Muscle layer of colon (tissue), 2 donors: ENCODE measurements around the gene TSC2.

ENCODE experiments used
- H3K27ac ChIP-seq: one replicate; pipeline ENCODE4 v1.7.0; 2013; ENCODE audit warnings: low read depth, mild to moderate bottlenecking, low read length, moderate library complexity
- H3K27me3 ChIP-seq, 2 donors: one replicate each; pipeline ENCODE4 v1.7.0; 2013; ENCODE audit warnings: low read length in 2 of 2, mild to moderate bottlenecking in 2 of 2; ENCODE audit not compliant: insufficient read depth in 2 of 2, control insufficient read depth in 1 of 2
- H3K36me3 ChIP-seq: one replicate; pipeline ENCODE4 v1.7.0; 2013; ENCODE audit warnings: mild to moderate bottlenecking, low read length; ENCODE audit not compliant: insufficient read depth
- H3K4me1 ChIP-seq: one replicate; pipeline ENCODE4 v1.7.0; 2013; ENCODE audit warnings: mild to moderate bottlenecking, low read length; ENCODE audit not compliant: insufficient read depth
- H3K4me3 ChIP-seq, 2 donors: one replicate each; pipeline ENCODE4 v1.7.0; 2013; ENCODE audit warnings: low read length in 2 of 2, low read depth in 1 of 2, mild to moderate bottlenecking in 1 of 2, moderate library complexity in 1 of 2
- H3K9ac ChIP-seq: one replicate; pipeline ENCODE4 v1.7.0; 2013; ENCODE audit warnings: low read length
- H3K9me3 ChIP-seq: one replicate; pipeline ENCODE4 v1.7.0; 2013; ENCODE audit warnings: mild to moderate bottlenecking, low read length
- donor health status: abdominal sarcoma.
- donor health status: Adenocarcinoma of cecum.

TSC2 gene

DNA sequence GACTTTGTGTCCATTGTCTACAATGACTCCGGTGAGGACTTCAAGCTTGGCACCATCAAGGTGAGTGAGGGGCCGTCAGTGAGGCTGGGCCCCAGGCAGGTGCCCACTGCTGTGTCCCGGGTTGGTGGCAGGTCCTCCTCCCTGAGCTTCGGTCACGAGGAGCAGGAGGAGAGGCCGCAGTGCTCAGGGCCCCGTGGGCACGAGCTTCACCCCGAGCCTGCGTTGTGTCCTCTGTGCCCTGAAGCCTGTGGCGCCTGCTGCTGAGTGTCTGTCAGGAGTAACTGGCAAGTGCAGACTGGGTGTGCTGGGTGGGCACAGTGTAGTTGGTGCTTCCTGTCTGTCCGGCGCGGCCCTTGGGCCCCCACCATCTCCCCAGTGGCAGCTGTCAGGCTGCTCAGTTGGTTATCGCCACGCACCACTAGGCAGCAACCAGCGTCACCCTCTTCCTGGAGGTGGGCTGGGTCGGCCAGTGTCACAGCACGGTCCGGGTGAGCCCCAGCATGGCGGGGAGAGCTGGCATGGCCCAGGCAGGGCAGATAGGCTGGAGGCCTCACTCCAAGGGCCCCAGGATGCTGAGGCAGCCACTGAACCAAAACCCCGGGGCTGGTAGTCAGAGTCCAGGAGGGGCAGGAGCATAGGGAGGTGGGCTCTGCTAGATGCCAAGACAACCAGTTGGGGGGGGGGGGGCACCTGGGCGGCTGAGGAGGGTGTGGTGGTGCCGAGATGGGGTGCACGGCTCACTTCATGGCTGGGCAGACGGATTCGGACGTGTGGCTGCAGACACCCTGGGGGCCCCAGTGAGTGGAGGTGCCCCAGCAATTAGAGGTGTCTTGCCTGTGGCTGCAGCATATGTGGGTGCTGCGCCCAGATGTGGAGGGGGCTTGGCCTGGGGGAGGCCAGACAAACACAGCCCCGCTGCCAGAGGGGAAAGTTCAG lies 39.3 kb downstream of the TSC2 start:
- Histone ChIP-seq H3K27ac (no peak overlapping the region), H3K9me3 (no peaks in the 10 kb centered on the region), H3K9ac (no peak overlapping the region), H3K27me3 (no peaks in the 10 kb centered on the region), H3K36me3 (peaks cover 44% of the 10 kb centered on the region), H3K4me3 (no peak overlapping the region), H3K4me1 (peaks cover 23% of the 10 kb centered on the region)

GRCh38 chr16:2087748-2088631 lies 40.2 kb downstream of the TSC2 start:
- Histone ChIP-seq H3K9me3 (no peaks in the 10 kb centered on the region), H3K4me3 (no peak overlapping the region), H3K4me1 (peaks cover 22% of the 10 kb centered on the region), H3K27ac (no peak overlapping the region), H3K36me3 (peaks cover 46% of the 10 kb centered on the region), H3K9ac (no peak overlapping the region), H3K27me3 (no peaks in the 10 kb centered on the region)

DNA sequence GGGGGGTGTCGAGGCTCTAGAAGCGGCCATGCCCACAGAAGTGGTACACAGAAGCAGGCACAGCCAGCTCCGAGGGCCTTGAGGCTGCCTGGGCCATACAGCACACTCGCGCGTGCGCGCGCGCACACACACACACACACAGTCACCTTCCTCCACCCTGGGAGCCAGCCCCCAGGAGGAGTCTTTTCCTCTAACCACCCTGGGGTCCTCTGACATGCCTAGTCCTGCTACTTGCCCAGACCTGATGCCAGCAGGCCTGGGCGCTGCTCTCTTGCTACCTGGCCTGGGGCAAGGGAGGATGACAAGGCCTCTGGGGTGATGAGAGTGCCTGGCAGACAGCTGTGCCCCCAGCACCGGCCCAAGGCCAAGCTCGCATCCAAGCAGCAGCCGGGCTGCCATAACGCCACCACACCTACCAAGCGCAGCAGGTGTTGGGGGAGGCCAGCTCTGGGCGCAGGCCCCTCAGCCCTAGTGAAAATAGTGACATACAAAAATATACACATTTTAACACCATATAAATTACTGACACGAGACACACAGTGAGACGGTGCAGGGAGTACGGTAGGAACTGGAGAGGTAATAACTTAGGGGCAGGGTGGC lies 41.1 kb downstream of the TSC2 start:
- H3K27ac ChIP-seq, result no peak overlapping the region
- H3K9ac ChIP-seq, result no peak overlapping the region
- no peaks in the 10 kb centered on the region for H3K9me3 ChIP-seq
- no peak overlapping the region for H3K4me3 ChIP-seq
- H3K36me3 ChIP-seq, result peaks cover 54% of the 10 kb centered on the region
- no peaks in the 10 kb centered on the region for H3K27me3 ChIP-seq
- H3K4me1 ChIP-seq, result peaks cover 15% of the 10 kb centered on the region

- Histone ChIP-seq H3K27ac (peak overlapping the region; percentile 34), H3K36me3 (peaks cover 61% of the 10 kb centered on the region), H3K4me3 (no peak overlapping the region), H3K9ac (no peak overlapping the region), H3K27me3 (no peaks in the 10 kb centered on the region), H3K4me1 (peaks cover 15% of the 10 kb centered on the region), H3K9me3 (no peaks in the 10 kb centered on the region)
These were observed 42.1 kb downstream of the TSC2 start for GRCh38 chr16:2089706-2090480.

DNA sequence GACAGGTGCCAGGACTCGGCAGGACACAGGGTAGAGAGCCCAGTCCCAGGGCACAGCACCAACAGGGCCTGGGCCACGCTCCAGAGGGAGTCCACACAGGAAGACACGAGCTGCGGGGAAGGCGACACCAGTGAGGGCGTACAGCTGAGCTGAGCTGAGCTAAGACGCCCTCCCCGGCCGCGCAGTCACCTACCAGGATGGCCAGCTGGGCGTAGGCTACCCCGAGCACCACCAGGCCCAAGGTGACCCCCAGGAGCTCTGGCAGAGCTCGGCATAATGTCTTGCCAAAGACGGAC lies 42.6 kb downstream of the TSC2 start:
- H3K27me3 ChIP-seq, result no peaks in the 10 kb centered on the region
- peak overlapping the region; percentile 34 for H3K27ac ChIP-seq
- no peaks in the 10 kb centered on the region for H3K9me3 ChIP-seq
- no peak overlapping the region for H3K9ac ChIP-seq
- peaks cover 15% of the 10 kb centered on the region for H3K4me1 ChIP-seq
- peaks cover 65% of the 10 kb centered on the region for H3K36me3 ChIP-seq
- no peak overlapping the region for H3K4me3 ChIP-seq

DNA sequence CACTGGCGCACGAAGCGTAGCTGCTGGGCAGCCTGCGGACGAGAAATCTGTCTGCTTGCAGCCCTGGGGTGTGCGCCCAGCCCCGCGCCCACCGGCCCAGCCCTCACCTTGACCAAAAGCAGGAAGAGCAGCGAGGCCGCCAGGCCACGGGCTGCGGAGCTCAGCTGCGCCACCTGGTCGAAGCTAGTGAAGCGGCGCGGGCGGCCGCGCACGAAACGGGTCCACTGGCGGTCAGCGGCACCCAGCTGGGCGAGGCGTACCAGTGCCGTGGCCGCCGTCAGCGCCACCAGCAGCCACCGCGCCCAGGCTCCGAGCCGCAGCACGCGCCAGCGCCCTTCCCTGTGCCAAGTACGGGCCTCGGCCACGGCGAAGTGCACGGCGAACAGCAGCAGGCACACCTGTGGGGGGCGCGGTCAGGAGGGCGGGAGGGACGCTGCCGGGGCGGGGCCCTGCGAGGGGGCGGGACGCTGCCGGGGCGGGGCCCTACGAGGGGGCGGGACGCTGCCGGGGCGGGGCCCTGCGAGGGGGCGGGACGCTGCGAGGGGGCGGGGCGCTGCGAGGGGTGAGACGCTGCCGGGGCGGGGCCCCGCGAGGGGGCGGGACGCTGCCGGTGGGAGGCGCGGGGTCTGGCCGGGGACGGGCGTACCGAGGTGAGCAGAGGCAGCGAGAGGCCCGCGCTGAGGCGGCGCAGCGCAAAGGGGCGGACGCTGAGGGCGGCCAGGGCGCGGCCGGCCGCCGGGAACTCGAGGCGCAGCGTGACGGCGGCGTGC lies 43.2 kb downstream of the TSC2 start:
- H3K4me3 ChIP-seq, result no peak overlapping the region
- H3K9me3 ChIP-seq, result no peaks in the 10 kb centered on the region
- H3K9ac ChIP-seq, result no peak overlapping the region
- H3K4me1 ChIP-seq, result peaks cover 15% of the 10 kb centered on the region
- peaks cover 70% of the 10 kb centered on the region for H3K36me3 ChIP-seq
- peak overlapping the region; percentile 53 for H3K27ac ChIP-seq
- no peaks in the 10 kb centered on the region for H3K27me3 ChIP-seq

DNA sequence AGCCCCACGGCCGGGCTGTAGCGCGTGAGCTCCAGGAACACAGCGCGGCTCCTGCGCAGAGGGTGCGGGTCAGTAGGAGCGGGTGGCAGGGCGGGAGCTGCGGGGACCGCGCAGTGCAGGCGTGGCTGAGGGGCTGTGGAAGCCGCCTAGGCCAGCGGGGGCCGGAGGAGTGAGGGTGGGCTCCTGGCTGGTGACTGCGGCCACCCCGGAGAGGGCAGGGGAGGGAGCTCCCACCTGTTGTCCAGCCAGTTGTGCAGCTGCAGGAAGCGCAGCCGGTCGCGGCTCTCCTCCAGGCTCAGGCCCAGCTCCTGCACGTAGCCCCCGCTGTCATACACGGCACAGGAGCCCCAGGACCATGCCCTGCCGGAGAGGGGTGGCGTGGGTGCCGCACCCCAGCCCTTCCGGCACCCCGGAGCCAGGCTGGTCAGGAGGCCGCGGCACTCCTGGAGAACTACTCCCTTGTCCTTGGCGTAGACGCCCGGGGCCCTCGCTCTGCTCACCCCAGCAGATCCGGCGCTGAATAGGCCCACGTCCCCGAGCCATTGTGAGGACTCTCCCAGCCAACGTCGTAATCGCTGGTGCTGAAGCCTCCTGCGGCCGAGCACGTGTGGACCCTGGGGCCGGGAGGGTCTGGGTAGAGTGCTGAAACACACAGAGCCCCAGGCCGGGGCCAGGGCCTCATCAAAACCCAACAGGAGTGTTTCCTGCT lies 43.9 kb downstream of the TSC2 start:
- Histone ChIP-seq H3K9me3 (no peaks in the 10 kb centered on the region), H3K36me3 (peaks cover 67% of the 10 kb centered on the region), H3K4me3 (no peak overlapping the region), H3K27ac (peak overlapping the region; percentile 53), H3K27me3 (no peaks in the 10 kb centered on the region), H3K9ac (no peak overlapping the region), H3K4me1 (peaks cover 15% of the 10 kb centered on the region)

- Histone ChIP-seq H3K9ac (no peak overlapping the region), H3K36me3 (peaks cover 71% of the 10 kb centered on the region)
These were observed 44.5 kb downstream of the TSC2 start for GRCh38 chr16:2092256-2092620.

GRCh38 chr16:2092866-2093265 lies 45.1 kb downstream of the TSC2 start:
- Histone ChIP-seq H3K27ac (no peak overlapping the region), H3K36me3 (peaks cover 71% of the 10 kb centered on the region), H3K9me3 (no peaks in the 10 kb centered on the region), H3K4me3 (no peak overlapping the region), H3K4me1 (peaks cover 15% of the 10 kb centered on the region), H3K27me3 (no peaks in the 10 kb centered on the region), H3K9ac (no peak overlapping the region)

More at GRCh38 chr16:2092256-2092620, 44.5 kb downstream of the TSC2 start:
- H3K27ac ChIP-seq, result peak overlapping the region; percentile 53
- no peaks in the 10 kb centered on the region for H3K27me3 ChIP-seq
- H3K4me3 ChIP-seq, result no peak overlapping the region
- no peaks in the 10 kb centered on the region for H3K9me3 ChIP-seq
- peaks cover 15% of the 10 kb centered on the region for H3K4me1 ChIP-seq

DNA sequence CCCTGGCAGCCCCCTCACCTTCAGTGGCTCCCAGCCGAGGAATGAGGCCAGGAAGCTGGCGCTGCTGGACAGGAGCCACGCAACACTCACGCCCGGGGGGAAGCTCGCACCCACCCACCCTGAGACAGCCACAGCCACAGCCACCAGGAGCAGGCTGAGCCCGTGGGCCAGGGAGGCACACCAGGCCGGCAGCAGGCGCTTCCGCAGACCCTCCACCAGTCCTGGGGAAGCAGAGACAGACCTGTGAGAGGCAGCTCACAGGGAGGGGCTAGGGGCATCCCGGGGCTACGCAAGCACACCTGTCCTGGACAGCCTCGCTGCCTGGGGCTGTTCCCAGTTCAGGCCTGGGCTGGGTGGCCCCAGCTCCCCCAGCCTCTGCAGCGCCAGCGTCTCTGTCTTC lies 46.0 kb downstream of the TSC2 start:
- peaks cover 63% of the 10 kb centered on the region for H3K36me3 ChIP-seq
- no peak overlapping the region for H3K27ac ChIP-seq
- no peaks in the 10 kb centered on the region for H3K27me3 ChIP-seq
- peaks cover 15% of the 10 kb centered on the region for H3K4me1 ChIP-seq
- no peak overlapping the region for H3K9ac ChIP-seq
- H3K4me3 ChIP-seq, result no peak overlapping the region
- H3K9me3 ChIP-seq, result no peaks in the 10 kb centered on the region
